Small intestine (tissue), 7 donors: ENCODE data around the gene CDH24. TPM values are rescaled to one million over a fixed set of nuclear protein-coding genes. Genes with fewer than 3 reads are reported as not detected.
A peak's percentile ranks its signal among the peaks of the same experiment; 100 is the strongest.

Experiments
- DNase-seq, 2 donors: peaks; one replicate each; pipeline versions ENCODE4 v3.0.0 to v3.0.0-alpha.2; 2013
- FAIRE-seq: peaks from 2 replicates; lab custom pipeline; 2012; peaks lifted over from hg19 to GRCh38; lab: Jason Lieb, UNC
- H3K27ac ChIP-seq, 3 donors: one replicate each; pipeline ENCODE4 v1.5.1; 2013; ENCODE audit warnings: low read length in 2 of 3, mild to moderate bottlenecking in 2 of 3, control low read depth in 1 of 3, inconsistent platforms in 1 of 3, low read depth in 1 of 3, moderate library complexity in 1 of 3
- H3K27me3 ChIP-seq, 3 donors: one replicate each; pipeline ENCODE4 v1.6.1; 2013; ENCODE audit warnings: low read length in 3 of 3, inconsistent platforms in 1 of 3; ENCODE audit not compliant: control insufficient read depth in 3 of 3, insufficient read depth in 3 of 3
- H3K36me3 ChIP-seq, 3 donors: one replicate each; pipeline ENCODE4 v1.6.1; 2013; ENCODE audit warnings: low read length in 3 of 3, inconsistent platforms in 1 of 3, low read depth in 1 of 3, mild to moderate bottlenecking in 1 of 3, moderate library complexity in 1 of 3; ENCODE audit not compliant: control insufficient read depth in 3 of 3, insufficient read depth in 2 of 3
- H3K4me1 ChIP-seq, 3 donors: one replicate each; pipeline ENCODE4 v1.6.1; 2013; ENCODE audit warnings: low read length in 2 of 3, inconsistent platforms in 1 of 3, low read depth in 1 of 3, mild to moderate bottlenecking in 1 of 3, moderate library complexity in 1 of 3; ENCODE audit not compliant: control insufficient read depth in 3 of 3, insufficient read depth in 2 of 3
- H3K4me3 ChIP-seq, 3 donors: one replicate each; pipeline ENCODE4 v1.5.1; 2013; ENCODE audit warnings: low read length in 3 of 3, control low read depth in 1 of 3, inconsistent platforms in 1 of 3, low read depth in 1 of 3, mild to moderate bottlenecking in 1 of 3, moderate library complexity in 1 of 3
- H3K9me3 ChIP-seq, 2 donors: one replicate each; pipeline ENCODE4 v1.6.1; 2013; ENCODE audit warnings: low read depth in 1 of 2, low read length in 1 of 2; ENCODE audit not compliant: control insufficient read depth in 2 of 2, insufficient read depth in 1 of 2
- WGBS, 3 donors: extraction: QIAGEN DNeasy Blood & Tissue Kit; methylation state at CpG; one replicate each; pipeline ENCODE4 v1.1.7; 2013; 5-methylcytosine and 5-hydroxymethylcytosine counted together
- polyA plus RNA-seq, 4 donors: library from polyadenylated mRNA; stranded (reverse) in 3 of 4; unstranded in 1 of 4; fragments of 200-250 nt in 3 of 4; fragments of 120-200 nt in 1 of 4; gene quantifications; one replicate each; pipeline versions ENCODE4 v1.2.1 to v1.2.3, GENCODE V29; 2013
- donor health status: healthy with polysubstance abuse.
- donor health status: control.
- donor health status: control.
- donor health status: Bipolar disorder and iron deficiency.
- donor health status: healthy.

CDH24 gene
- polyA plus RNA-seq, 4 donors: 0.22 to 4.3 (median 2.5) TPM

GRCh38 chr14:23062002-23062401, 4.7 kb upstream of the CDH24 start:
- no peak for FAIRE-seq
- Histone ChIP-seq H3K4me1 (peaks cover 0 to 5% (median 0%) of the 10 kb centered on the region in 3 donors), H3K36me3 (peaks cover 18 to 76% (median 39%) of the 10 kb centered on the region in 3 donors), H3K27ac (no peak overlapping the region), H3K4me3 (no peak overlapping the region), H3K27me3 (no peaks in the 10 kb centered on the region), H3K9me3 (no peaks in the 10 kb centered on the region)
- peak in 1 of 2 donors; percentile 36 for DNase-seq
- whole genome bisulfite sequencing, 3 donors: 17 to 26% (median 21%) methylated on average over 4 of the region's 4 CpGs

- no peak overlapping the region for H3K27ac ChIP-seq
- H3K4me3 ChIP-seq: no peak overlapping the region
- FAIRE-seq (no peak), DNase-seq (no peak)
- WGBS, 3 donors: 93 to 97% (median 94%) methylated on average over 17 of the region's 17 CpGs
- H3K36me3 ChIP-seq: peaks cover 18 to 67% (median 39%) of the 10 kb centered on the region in 3 donors
- no peaks in the 10 kb centered on the region for H3K9me3 ChIP-seq
- H3K27me3 ChIP-seq: no peaks in the 10 kb centered on the region
- H3K4me1 ChIP-seq: peaks cover 0 to 13% (median 2%) of the 10 kb centered on the region in 3 donors
Measured at GRCh38 chr14:23060536-23061260, 3.4 kb upstream of the CDH24 start.

GRCh38 chr14:23058654-23059504, 1.6 kb upstream of the CDH24 start:
- DNase-seq: no peak
- no peaks in the 10 kb centered on the region for H3K9me3 ChIP-seq
- 91% methylated on average over 31 to 32 of the region's 32 CpGs for WGBS, 3 donors
- H3K27ac ChIP-seq: no peak overlapping the region
- no peak overlapping the region for H3K4me3 ChIP-seq
- no peak for FAIRE-seq
- H3K27me3 ChIP-seq: no peaks in the 10 kb centered on the region
- peaks cover 18 to 60% (median 36%) of the 10 kb centered on the region in 3 donors for H3K36me3 ChIP-seq
- H3K4me1 ChIP-seq: peaks cover 0 to 13% (median 2%) of the 10 kb centered on the region in 3 donors

GRCh38 chr14:23057757-23058653, 685 bp upstream of the CDH24 start:
- peak overlapping the region; percentile 54 to 76 (median 56) for H3K4me3 ChIP-seq
- no peaks in the 10 kb centered on the region for H3K9me3 ChIP-seq
- peaks cover 0 to 13% (median 2%) of the 10 kb centered on the region in 3 donors for H3K4me1 ChIP-seq
- H3K36me3 ChIP-seq: peaks cover 15 to 54% (median 27%) of the 10 kb centered on the region in 3 donors
- whole genome bisulfite sequencing, 3 donors: 1 to 2% (median 1%) methylated on average over 40 to 51 of the region's 51 CpGs
- H3K27me3 ChIP-seq: no peaks in the 10 kb centered on the region
- H3K27ac ChIP-seq: peak overlapping the region in 2 of 3 donors; percentile 40 to 44
- DNase-seq (peak; percentile 89 to 94), FAIRE-seq (no peak)

GRCh38 chr14:23056145-23056955, 970 bp downstream of the CDH24 start:
- 6 to 8% (median 8%) methylated on average over 17 of the region's 17 CpGs for WGBS, 3 donors
- Histone ChIP-seq H3K36me3 (peaks cover 4 to 41% (median 16%) of the 10 kb centered on the region in 3 donors), H3K9me3 (no peaks in the 10 kb centered on the region), H3K4me1 (peaks cover 0 to 13% (median 2%) of the 10 kb centered on the region in 3 donors), H3K27ac (no peak overlapping the region), H3K27me3 (no peaks in the 10 kb centered on the region), H3K4me3 (peak overlapping the region in 2 of 3 donors; percentile 54 to 76)
- DNase-seq (peak; percentile 73 to 86), FAIRE-seq (no peak)

- Histone ChIP-seq H3K9me3 (no peaks in the 10 kb centered on the region), H3K4me3 (no peak overlapping the region), H3K27me3 (no peaks in the 10 kb centered on the region), H3K4me1 (peaks cover 0 to 13% (median 2%) of the 10 kb centered on the region in 3 donors), H3K36me3 (peaks cover 2 to 34% (median 10%) of the 10 kb centered on the region in 3 donors), H3K27ac (no peak overlapping the region)
- DNase-seq (no peak), FAIRE-seq (no peak)
- 60 to 79% (median 65%) methylated on average over 6 of the region's 6 CpGs for WGBS, 3 donors
Measured at GRCh38 chr14:23055621-23056144, 1.6 kb downstream of the CDH24 start.

GRCh38 chr14:23055147-23055550, 2.2 kb downstream of the CDH24 start:
- no peak for DNase-seq
- Histone ChIP-seq H3K36me3 (peaks cover 0 to 29% (median 7%) of the 10 kb centered on the region in 3 donors), H3K4me3 (no peak overlapping the region), H3K27me3 (no peaks in the 10 kb centered on the region), H3K4me1 (peaks cover 0 to 13% (median 2%) of the 10 kb centered on the region in 3 donors), H3K9me3 (no peaks in the 10 kb centered on the region), H3K27ac (no peak overlapping the region)
- WGBS, 3 donors: 96 to 97% (median 96%) methylated on average over 12 of the region's 12 CpGs
- FAIRE-seq: no peak
